Effector memory CD4-positive, alpha-beta T cell (primary cell): ENCODE data around the gene MN1.

Source experiments
- DNase-seq, 3 donors: peaks; one replicate each; pipeline ENCODE4 v3.0.0-alpha.2; 2020
- H3K27ac ChIP-seq: 2 replicates; pipeline ENCODE4 v1.7.0; 2013; ENCODE audit warnings: mild to moderate bottlenecking, low read length, moderate library complexity; ENCODE audit not compliant: insufficient read depth, poor library complexity, severe bottlenecking
- H3K27me3 ChIP-seq: replicated peaks from 2 replicates; pipeline ENCODE4 v1.7.0; 2013; ENCODE audit warnings: mild to moderate bottlenecking, low read length; ENCODE audit not compliant: insufficient read depth, control insufficient read depth, poor library complexity, severe bottlenecking
- H3K36me3 ChIP-seq: 2 replicates; pipeline ENCODE4 v1.7.0; 2013; ENCODE audit warnings: mild to moderate bottlenecking, low read length, moderate library complexity; ENCODE audit not compliant: control insufficient read depth, insufficient read depth
- H3K4me1 ChIP-seq: 2 replicates; pipeline ENCODE4 v1.7.0; 2013; ENCODE audit warnings: low read length, mild to moderate bottlenecking; ENCODE audit not compliant: control insufficient read depth, insufficient read depth, poor library complexity, severe bottlenecking
- H3K4me3 ChIP-seq: 2 replicates; pipeline ENCODE4 v1.7.0; 2013; ENCODE audit warnings: low read length, low read depth, mild to moderate bottlenecking; ENCODE audit not compliant: insufficient read depth, poor library complexity, severe bottlenecking
- H3K9me3 ChIP-seq: 2 replicates; pipeline ENCODE4 v1.7.0; 2013; ENCODE audit warnings: mild to moderate bottlenecking, low read length, moderate library complexity; ENCODE audit not compliant: control insufficient read depth

Gene MN1

DNA sequence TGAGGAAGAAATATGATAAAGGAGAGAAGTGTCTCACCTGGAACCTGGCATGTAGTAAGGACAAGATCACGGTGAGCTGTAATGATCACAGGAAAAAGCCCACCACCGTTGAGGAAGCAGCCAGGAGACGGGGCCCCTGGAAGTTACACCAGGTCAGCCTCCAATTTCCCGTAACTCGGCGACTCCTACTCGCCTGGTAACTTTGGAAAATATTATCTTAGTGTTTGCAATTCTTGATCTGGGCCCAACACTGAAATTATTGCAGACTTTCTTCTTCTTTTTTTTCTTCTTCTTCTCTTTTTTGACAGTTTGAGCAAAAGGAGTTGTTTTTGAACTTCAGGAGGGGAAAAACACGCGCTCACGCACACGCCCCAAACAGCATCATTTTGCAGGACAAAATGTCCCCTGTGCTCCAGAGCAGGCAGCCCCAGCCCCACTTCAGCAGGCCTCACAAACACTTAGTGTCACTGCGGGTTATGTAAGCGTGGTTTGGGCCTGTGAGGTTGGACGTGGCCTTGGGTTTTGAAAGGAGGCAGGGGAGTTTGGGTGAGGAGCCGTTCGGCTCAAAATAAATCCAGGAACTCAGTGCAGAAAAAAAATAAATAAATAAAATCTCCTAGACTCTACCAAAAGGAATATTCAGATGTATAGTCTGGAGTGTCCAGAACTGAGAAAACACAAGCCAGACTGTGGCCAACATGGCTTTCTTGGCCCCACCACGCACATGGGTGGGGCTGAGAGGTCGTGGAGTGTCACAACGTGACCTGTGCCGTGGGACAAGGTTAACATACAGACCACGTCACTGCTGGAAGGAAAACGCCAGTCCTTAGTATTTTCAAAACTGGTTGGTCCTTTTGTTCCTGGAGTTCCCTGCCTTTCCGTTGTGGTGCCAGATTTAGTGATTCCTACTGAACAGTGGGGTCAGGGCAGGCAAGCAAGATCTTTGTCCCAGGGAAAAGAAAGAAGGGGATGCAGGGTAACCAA is 26.3 kb upstream of the MN1 start:
- Histone ChIP-seq H3K4me1 (no peaks in the 10 kb centered on the region), H3K27me3 (no peaks in the 10 kb centered on the region), H3K4me3 (no peak overlapping the region), H3K27ac (no peak overlapping the region), H3K9me3 (no peaks in the 10 kb centered on the region), H3K36me3 (no peaks in the 10 kb centered on the region)
- DNase-seq = no peak

DNA sequence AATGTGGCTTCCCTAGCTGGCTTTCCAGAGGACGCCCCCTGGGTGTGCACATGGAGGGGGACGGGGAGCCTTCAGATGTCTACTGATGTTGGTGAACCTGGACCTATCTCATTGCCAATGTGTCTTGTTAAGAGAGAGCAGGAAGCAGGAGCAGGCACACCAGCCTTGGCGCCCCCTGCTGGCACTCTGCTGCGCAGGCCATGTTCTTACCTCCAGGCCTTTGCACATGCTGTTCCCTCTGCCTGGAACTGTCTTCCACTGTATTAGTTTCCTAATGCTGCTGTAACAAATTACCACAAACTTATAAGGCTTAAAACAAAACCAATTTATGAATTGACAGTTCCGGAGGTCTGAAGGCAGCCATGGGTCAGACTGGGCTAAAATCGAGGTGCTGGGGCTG is 23.6 kb upstream of the MN1 start:
- Histone ChIP-seq H3K4me3 (no peak overlapping the region), H3K27ac (no peak overlapping the region), H3K27me3 (no peaks in the 10 kb centered on the region), H3K36me3 (no peaks in the 10 kb centered on the region), H3K4me1 (no peaks in the 10 kb centered on the region), H3K9me3 (no peaks in the 10 kb centered on the region)
- no peak for DNase-seq

DNA sequence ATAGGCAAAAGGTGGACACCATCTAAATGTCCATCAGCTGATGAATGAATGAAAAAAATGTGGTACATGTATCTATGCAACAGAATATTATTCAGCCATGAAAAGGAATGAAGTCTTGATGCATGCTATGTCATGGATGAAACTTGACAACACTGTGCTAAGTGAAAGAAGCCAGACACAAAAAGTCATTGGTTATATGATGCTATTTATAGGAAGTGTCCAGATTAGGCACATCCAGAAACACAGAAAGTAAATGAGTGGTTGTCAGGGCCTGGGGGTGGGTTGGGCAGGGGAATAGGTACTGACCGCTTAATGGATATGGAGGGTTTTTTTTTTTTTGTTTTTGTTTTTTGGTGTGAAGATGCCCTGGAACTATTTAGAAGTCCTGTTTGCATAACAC is 21.7 kb upstream of the MN1 start:
- no peak for DNase-seq
- H3K27ac ChIP-seq = no peak overlapping the region
- H3K9me3 ChIP-seq = no peaks in the 10 kb centered on the region
- H3K4me3 ChIP-seq = no peak overlapping the region
- H3K27me3 ChIP-seq = no peaks in the 10 kb centered on the region
- no peaks in the 10 kb centered on the region for H3K36me3 ChIP-seq
- H3K4me1 ChIP-seq = no peaks in the 10 kb centered on the region

DNA sequence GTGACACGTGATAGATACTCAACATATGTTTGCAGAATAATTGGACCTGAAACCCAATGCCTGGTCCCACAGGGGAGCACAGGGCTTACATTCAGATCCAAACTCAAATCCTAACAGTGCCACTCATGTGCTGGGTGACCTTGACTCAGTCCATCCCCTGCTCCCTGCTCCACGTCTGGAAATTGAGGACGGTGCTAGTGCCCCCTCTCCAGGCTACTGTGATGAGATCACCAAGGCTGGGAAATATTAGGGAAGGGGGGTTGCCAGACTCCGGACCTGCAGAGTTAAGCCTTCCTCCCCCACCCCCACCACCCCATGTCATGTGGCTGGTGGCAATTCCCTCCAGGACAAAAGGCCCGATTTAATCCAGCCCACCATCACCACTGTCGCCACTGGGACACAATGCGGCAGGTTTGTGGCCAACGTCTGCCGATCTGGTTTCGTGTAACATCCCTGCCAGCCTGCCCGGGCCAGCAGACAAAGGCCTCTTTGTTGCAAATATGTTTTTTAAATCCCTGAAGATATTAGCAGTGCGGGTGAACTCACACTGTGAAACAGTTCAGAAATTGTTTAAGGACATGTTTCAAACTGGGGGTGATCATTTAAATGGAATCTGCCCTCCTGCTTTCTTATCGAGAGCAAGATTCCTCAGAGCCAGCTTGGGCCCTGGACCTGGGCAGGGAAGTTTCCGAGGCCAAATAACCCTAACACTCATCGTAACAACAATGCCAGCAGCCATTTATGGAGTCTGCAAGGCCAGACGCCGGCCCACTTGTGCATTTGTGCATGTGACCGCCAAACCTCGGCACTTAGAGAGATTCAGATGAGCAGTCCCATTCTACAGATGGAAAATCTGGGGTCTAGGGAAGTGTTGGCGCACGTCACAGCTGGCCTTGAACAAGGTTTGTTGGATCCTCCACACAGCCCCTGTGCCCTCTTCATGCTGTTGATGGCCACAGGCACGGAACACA is 19.6 kb upstream of the MN1 start:
- no peak for DNase-seq
- Histone ChIP-seq H3K4me3 (no peak overlapping the region), H3K27me3 (no peaks in the 10 kb centered on the region), H3K27ac (no peak overlapping the region), H3K4me1 (no peaks in the 10 kb centered on the region), H3K36me3 (no peaks in the 10 kb centered on the region), H3K9me3 (no peaks in the 10 kb centered on the region)

DNA sequence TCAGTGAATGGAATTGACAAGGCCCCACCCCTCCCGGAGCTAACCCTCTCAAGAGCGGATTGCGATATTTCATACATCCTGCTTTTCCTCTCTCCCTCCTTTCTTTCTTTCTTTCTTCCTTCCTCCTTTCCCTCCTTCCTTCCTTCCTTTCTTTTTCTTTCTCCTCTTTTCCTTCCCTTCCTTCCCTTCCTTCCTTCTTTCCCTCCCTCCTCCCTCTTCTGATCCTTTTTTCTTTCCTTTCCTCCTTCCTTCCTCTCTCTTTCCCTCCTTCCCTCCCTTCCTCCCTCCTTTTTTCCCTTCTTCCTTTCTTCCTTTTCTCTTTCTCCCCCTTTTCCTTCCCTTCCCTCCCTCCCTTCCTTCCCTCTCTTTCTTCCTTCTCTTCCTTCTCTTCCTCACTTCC is 15.0 kb upstream of the MN1 start:
- H3K36me3 ChIP-seq = no peaks in the 10 kb centered on the region
- H3K9me3 ChIP-seq = no peaks in the 10 kb centered on the region
- no peaks in the 10 kb centered on the region for H3K27me3 ChIP-seq
- no peak for DNase-seq
- H3K27ac ChIP-seq = no peak overlapping the region
- H3K4me1 ChIP-seq = no peaks in the 10 kb centered on the region
- no peak overlapping the region for H3K4me3 ChIP-seq

DNA sequence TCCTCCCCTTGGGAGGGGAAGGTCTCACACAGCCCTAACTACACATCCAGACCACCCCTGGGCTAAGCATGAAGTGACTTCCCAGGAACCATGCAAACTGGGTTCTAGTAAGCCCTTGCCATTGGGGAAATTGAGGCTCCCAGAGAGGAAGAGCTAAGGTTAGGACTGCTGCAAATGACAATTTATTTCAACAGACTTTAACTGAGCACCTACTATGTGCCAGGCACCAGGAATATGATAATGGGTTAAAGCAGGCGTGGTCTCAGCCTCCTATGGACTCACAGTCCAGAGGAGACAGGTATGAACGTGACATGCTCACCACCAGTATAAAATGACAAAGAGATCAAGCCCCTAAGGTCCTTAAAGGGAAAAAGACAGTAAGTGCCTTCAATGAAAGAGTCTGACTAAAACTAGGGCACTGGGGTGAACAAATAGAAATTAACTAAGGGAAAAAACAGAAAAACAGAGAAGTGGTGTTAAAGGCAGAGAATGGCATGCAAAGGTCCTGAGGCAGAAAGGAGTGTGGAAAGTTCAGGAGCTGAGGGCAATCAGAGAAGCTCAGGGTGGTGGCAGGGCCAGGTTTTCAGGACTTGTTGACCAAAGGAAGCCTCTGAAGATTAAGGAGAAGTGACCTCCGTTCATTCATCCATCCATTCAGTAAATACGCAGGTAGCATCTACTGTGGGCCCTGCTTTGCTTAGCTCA is 14.4 kb upstream of the MN1 start:
- Histone ChIP-seq H3K27me3 (no peaks in the 10 kb centered on the region), H3K36me3 (no peaks in the 10 kb centered on the region), H3K9me3 (no peaks in the 10 kb centered on the region), H3K4me3 (no peak overlapping the region), H3K4me1 (no peaks in the 10 kb centered on the region), H3K27ac (no peak overlapping the region)
- DNase-seq = no peak

DNA sequence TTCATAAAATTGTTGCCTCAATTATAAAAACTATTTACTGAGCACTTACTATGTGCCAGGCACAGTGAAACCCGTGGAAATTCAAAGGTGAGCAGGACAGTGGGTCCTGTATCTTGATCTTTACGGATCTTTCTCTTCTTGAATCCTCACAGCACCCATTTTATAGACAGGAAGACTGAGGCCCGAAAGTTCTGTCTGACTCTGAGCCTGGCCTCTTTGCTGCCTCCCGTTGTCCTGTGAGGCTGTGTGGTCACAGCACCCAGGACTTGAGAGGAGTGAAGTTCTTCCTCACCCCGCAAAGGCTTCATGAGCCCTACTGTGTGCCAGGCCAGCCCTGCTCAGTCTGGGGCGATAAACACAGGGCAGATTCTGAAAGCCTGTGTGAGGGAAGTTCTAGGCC is 13.4 kb upstream of the MN1 start:
- no peaks in the 10 kb centered on the region for H3K9me3 ChIP-seq
- no peaks in the 10 kb centered on the region for H3K4me1 ChIP-seq
- no peak overlapping the region for H3K4me3 ChIP-seq
- no peak overlapping the region for H3K27ac ChIP-seq
- no peak for DNase-seq
- H3K27me3 ChIP-seq = no peaks in the 10 kb centered on the region
- no peaks in the 10 kb centered on the region for H3K36me3 ChIP-seq

DNA sequence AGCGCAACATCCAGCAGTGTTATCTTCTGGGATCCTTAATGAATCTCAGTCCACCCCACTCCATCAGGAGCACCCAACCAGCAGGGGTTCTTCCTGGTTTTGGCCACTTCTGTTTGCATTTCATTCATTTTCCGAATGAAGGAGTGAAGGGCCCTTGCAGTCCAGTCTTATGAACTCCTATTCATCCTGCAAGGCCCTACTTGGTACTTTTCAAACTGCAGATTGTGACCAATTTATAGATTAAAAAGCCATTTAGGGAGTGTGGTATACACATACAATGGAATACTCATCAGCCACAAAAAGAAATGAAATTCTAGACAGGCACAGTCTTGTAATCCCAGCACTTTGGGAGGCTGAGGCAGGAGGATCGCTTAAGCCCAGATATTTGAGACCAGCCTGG is 10.2 kb upstream of the MN1 start:
- H3K27ac ChIP-seq = no peak overlapping the region
- no peak overlapping the region for H3K4me3 ChIP-seq
- H3K27me3 ChIP-seq = no peaks in the 10 kb centered on the region
- no peaks in the 10 kb centered on the region for H3K36me3 ChIP-seq
- no peak for DNase-seq
- no peaks in the 10 kb centered on the region for H3K4me1 ChIP-seq
- H3K9me3 ChIP-seq = no peaks in the 10 kb centered on the region

DNA sequence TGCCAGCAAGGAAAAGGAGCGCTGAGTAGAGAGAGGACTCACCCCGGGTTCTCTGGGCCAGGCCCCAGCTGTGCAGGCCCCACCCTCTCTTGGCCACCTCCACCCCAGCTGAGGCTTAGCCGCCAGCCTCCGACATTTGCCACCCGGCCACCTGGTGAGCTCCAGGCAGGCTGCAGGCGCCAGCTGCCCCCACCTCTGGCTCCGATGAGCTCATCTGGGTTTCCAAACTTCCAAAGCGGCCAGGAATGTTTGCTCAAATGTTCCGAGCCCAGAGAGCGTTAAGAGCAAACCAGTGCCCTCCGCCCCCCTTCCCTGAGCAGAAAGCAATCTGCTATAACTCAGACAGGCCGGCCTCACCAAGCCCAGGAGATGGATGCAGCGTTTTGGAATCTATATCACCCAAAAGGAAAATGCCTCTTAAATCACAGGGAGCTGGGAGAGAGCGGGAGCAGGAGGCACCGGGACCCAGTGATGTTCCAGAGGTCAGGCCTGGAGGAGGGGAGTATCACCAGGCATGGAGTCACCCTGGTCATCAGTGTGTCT is 9.1 kb upstream of the MN1 start:
- Histone ChIP-seq H3K4me3 (no peak overlapping the region), H3K9me3 (no peaks in the 10 kb centered on the region), H3K36me3 (no peaks in the 10 kb centered on the region), H3K4me1 (no peaks in the 10 kb centered on the region), H3K27ac (no peak overlapping the region), H3K27me3 (no peaks in the 10 kb centered on the region)
- DNase-seq = no peak
